SK-N-SH (cell line): ENCODE results near the gene NUP210L. TPM values are rescaled to one million over a fixed set of nuclear protein-coding genes. Genes with fewer than 3 reads are reported as not detected.

Source experiments
- CTCF ChIA-PET: fragments of 300-600, 350-600 bp; formaldehyde crosslinking; extraction: SDS; loops from one replicate; lab custom pipeline; 2021; lab: Yijun Ruan, JAX
- POLR2A ChIA-PET: fragments of 350-600 bp; sonication (Branson Sonifier 250); formaldehyde crosslinking; extraction: SDS; loops from one replicate; lab custom pipeline; 2020; ENCODE audit warnings: antibody characterized with exemption, inconsistent platforms; lab: Yijun Ruan, JAX
- DNase-seq: peaks from one replicate; pipeline ENCODE4 v3.0.0; 2012
- H2AFZ ChIP-seq: fragments of 200-600 bp; sonication (generic); 2 replicates; pipeline ENCODE4 v1.8.1; 2016; ENCODE audit warnings: antibody characterized with exemption, mild to moderate bottlenecking, low read depth
- H3F3A ChIP-seq: fragments of 200-600 bp; sonication (generic); replicated peaks from 2 replicates; pipeline ENCODE3; 2016; ENCODE audit warnings: antibody characterized with exemption, mild to moderate bottlenecking; ENCODE audit not compliant: insufficient read depth
- H3K27ac ChIP-seq, 2 experiments: fragments of 200-500 bp in 1 of 2; fragments of 200-600 bp in 1 of 2; sonication (Bioruptor generic) in 1 of 2; sonication (generic), shearing (Covaris generic) in 1 of 2; 2 replicates each; pipeline versions ENCODE4 v1.5.1 to v1.6.1; 2014 to 2016; ENCODE audit warnings: low read depth in 2 of 2, inconsistent platforms in 1 of 2, low read length in 1 of 2, mild to moderate bottlenecking in 1 of 2, mixed read lengths in 1 of 2
- H3K27me3 ChIP-seq: fragments of 200-600 bp; sonication (generic), shearing (Covaris generic); 2 replicates; pipeline ENCODE4 v1.6.1; 2016; ENCODE audit warnings: mixed run types; ENCODE audit not compliant: insufficient read depth
- H3K36me3 ChIP-seq, 2 experiments: fragments of 200-500 bp in 1 of 2; fragments of 200-600 bp in 1 of 2; sonication (Bioruptor generic) in 1 of 2; sonication (generic) in 1 of 2; replicated peaks in 1 of 2; 2 replicates each; pipeline versions ENCODE3 to v1.5.1; 2014 to 2016; ENCODE audit warnings: low read length in 1 of 2, mild to moderate bottlenecking in 1 of 2; ENCODE audit not compliant: insufficient read depth in 2 of 2, control insufficient read depth in 1 of 2
- H3K4me1 ChIP-seq, 2 experiments: fragments of 200-500 bp in 1 of 2; fragments of 200-600 bp in 1 of 2; sonication (Bioruptor generic) in 1 of 2; sonication (generic), shearing (Covaris generic) in 1 of 2; 2 replicates each; pipeline versions ENCODE4 v1.5.1 to v1.6.1; 2014 to 2016; ENCODE audit warnings: low read depth in 1 of 2, low read length in 1 of 2, mixed run types in 1 of 2; ENCODE audit not compliant: insufficient read depth in 2 of 2, control insufficient read depth in 1 of 2
- H3K4me2 ChIP-seq: fragments of 200-600 bp; sonication (generic), shearing (Covaris generic); 2 replicates; pipeline ENCODE4 v1.6.1; 2017; ENCODE audit warnings: mixed run types
- H3K4me3 ChIP-seq, 2 experiments: fragments of 200-500 bp in 1 of 2; fragments of 200-600 bp in 1 of 2; sonication (Bioruptor generic) in 1 of 2; sonication (generic), shearing (Covaris generic) in 1 of 2; 2 replicates each; pipeline versions ENCODE4 v1.5.1 to v1.8.1; 2014 to 2016; ENCODE audit warnings: low read depth in 2 of 2, inconsistent platforms in 1 of 2, low read length in 1 of 2, mild to moderate bottlenecking in 1 of 2, mixed read lengths in 1 of 2, moderate library complexity in 1 of 2
- H3K79me2 ChIP-seq: fragments of 200-600 bp; sonication (generic); 2 replicates; pipeline ENCODE4 v1.8.1; 2017; ENCODE audit warnings: mild to moderate bottlenecking; ENCODE audit not compliant: insufficient read depth
- H3K9ac ChIP-seq: fragments of 200-600 bp; sonication (generic); 2 replicates; pipeline ENCODE4 v1.6.1; 2017; ENCODE audit warnings: mixed run types
- H3K9me2 ChIP-seq: fragments of 200-600 bp; sonication (generic); 2 replicates; pipeline ENCODE4 v1.6.1; 2017; ENCODE audit warnings: mixed run types
- H3K9me3 ChIP-seq: fragments of 200-600 bp; sonication (generic); 2 replicates; pipeline ENCODE4 v1.6.1; 2017; ENCODE audit warnings: mixed run types, mild to moderate bottlenecking, moderate library complexity
- H4K20me1 ChIP-seq: fragments of 200-600 bp; sonication (generic); 2 replicates; pipeline ENCODE4 v1.6.1; 2017; ENCODE audit warnings: mild to moderate bottlenecking, mixed run types; ENCODE audit not compliant: insufficient read depth
- CHD2 ChIP-seq: fragments of 150-350 bp; IDR thresholded peaks from 2 replicates; pipeline ENCODE4 v1.6.1; 2018; ENCODE audit warnings: low read length; ENCODE audit not compliant: partially characterized antibody
- CTCF ChIP-seq: fragments of 200-600 bp; sonication (generic); IDR thresholded peaks from 2 replicates; pipeline ENCODE4 v1.6.1; 2017; ENCODE audit warnings: antibody characterized with exemption, mild to moderate bottlenecking, moderate library complexity
- ELF1 ChIP-seq: IDR thresholded peaks from 2 replicates; pipeline ENCODE4 v1.4.0; 2012
- EP300 ChIP-seq, 2 experiments: IDR thresholded peaks; 2 replicates each; pipeline versions ENCODE4 v1.4.0 to v1.6.1; 2012; ENCODE audit warnings: borderline replicate concordance in 1 of 2, low read depth in 1 of 2, low read length in 1 of 2
- EZH2phosphoT487 ChIP-seq: fragments of 200-600 bp; sonication (generic); IDR thresholded peaks from 2 replicates; pipeline ENCODE4 v1.6.1; 2017; ENCODE audit warnings: low read depth, mixed run types, mild to moderate bottlenecking, antibody characterized with exemption, moderate library complexity, borderline replicate concordance
- FOXJ3 ChIP-seq: sonication (generic); formaldehyde crosslinking; IDR thresholded peaks from 2 replicates; pipeline ENCODE4 v1.5.1; 2020; ENCODE audit warnings: mild to moderate bottlenecking, missing genetic modification reagents
- FOXM1 ChIP-seq: IDR thresholded peaks from 2 replicates; pipeline ENCODE4 v1.4.0; 2012; ENCODE audit warnings: low read depth, mild to moderate bottlenecking
- GABPA ChIP-seq: IDR thresholded peaks from 2 replicates; pipeline ENCODE4 v1.4.0; 2012; ENCODE audit warnings: low read depth, mild to moderate bottlenecking
- NRF1 ChIP-seq: IDR thresholded peaks from 2 replicates; pipeline ENCODE4 v1.6.1; 2012; ENCODE audit warnings: low read depth, mild to moderate bottlenecking, low read length
- RAD21 ChIP-seq: IDR thresholded peaks from 2 replicates; pipeline ENCODE4 v1.6.1; 2012; ENCODE audit warnings: mild to moderate bottlenecking, low read length
- RCOR1 ChIP-seq: fragments of 150-350 bp; IDR thresholded peaks from 2 replicates; pipeline ENCODE4 v1.6.1; 2017; ENCODE audit warnings: antibody characterized with exemption, low read length
- REST ChIP-seq: IDR thresholded peaks from 2 replicates; pipeline ENCODE4 v1.6.1; 2012; ENCODE audit warnings: mild to moderate bottlenecking, low read depth, low read length, moderate library complexity
- SMC3 ChIP-seq: IDR thresholded peaks from 2 replicates; pipeline ENCODE4 v1.6.1; 2012; ENCODE audit warnings: low read depth, low read length, improper control_type of control experiment
- TAF1 ChIP-seq: IDR thresholded peaks from 2 replicates; pipeline ENCODE4 v1.6.1; 2012; ENCODE audit warnings: low read depth, mild to moderate bottlenecking, low read length, moderate library complexity, borderline replicate concordance
- USF1 ChIP-seq: IDR thresholded peaks from 2 replicates; pipeline ENCODE4 v1.4.0; 2012; ENCODE audit warnings: low read depth, borderline replicate concordance
- WGBS: methylation state at CpG from one replicate; pipeline ENCODE4 v1.1.6; 2017; ENCODE audit warnings: low lambda C conversion rate; 5-methylcytosine and 5-hydroxymethylcytosine counted together
- polyA plus RNA-seq, 3 experiments: library from polyadenylated mRNA; depleted of rRNA; stranded (reverse); fragments of >200 nt; gene quantifications; 2 replicates each; pipeline ENCODE4 v1.2.3, GENCODE V29; 2012
- TF ChIP-seq, protein P1 (sequence below): IDR thresholded peaks from 2 replicates; pipeline ENCODE4 v1.4.0; 2012; ENCODE audit warnings: low read depth, borderline replicate concordance
- TF ChIP-seq, protein P2 (sequence below): fragments of 150-350 bp; IDR thresholded peaks from 2 replicates; pipeline ENCODE4 v1.6.1; 2016; ENCODE audit warnings: mild to moderate bottlenecking, low read depth, low read length

NUP210L gene
- polyA plus RNA-seq, 1 of the 3 experiments (the other 2 are of a cell fraction), result not detected

- TF ChIP-seq, protein P1, sequence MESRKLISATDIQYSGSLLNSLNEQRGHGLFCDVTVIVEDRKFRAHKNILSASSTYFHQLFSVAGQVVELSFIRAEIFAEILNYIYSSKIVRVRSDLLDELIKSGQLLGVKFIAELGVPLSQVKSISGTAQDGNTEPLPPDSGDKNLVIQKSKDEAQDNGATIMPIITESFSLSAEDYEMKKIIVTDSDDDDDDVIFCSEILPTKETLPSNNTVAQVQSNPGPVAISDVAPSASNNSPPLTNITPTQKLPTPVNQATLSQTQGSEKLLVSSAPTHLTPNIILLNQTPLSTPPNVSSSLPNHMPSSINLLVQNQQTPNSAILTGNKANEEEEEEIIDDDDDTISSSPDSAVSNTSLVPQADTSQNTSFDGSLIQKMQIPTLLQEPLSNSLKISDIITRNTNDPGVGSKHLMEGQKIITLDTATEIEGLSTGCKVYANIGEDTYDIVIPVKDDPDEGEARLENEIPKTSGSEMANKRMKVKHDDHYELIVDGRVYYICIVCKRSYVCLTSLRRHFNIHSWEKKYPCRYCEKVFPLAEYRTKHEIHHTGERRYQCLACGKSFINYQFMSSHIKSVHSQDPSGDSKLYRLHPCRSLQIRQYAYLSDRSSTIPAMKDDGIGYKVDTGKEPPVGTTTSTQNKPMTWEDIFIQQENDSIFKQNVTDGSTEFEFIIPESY, result no peak
- TF ChIP-seq FOXJ3 (CRISPR knock-in tag), result no peak
- TF ChIP-seq, all 33 proteins: peak for 0
Measured at GRCh38 chr1:154159554-154159953, 4.7 kb upstream of the NUP210L start (continued).

DNA sequence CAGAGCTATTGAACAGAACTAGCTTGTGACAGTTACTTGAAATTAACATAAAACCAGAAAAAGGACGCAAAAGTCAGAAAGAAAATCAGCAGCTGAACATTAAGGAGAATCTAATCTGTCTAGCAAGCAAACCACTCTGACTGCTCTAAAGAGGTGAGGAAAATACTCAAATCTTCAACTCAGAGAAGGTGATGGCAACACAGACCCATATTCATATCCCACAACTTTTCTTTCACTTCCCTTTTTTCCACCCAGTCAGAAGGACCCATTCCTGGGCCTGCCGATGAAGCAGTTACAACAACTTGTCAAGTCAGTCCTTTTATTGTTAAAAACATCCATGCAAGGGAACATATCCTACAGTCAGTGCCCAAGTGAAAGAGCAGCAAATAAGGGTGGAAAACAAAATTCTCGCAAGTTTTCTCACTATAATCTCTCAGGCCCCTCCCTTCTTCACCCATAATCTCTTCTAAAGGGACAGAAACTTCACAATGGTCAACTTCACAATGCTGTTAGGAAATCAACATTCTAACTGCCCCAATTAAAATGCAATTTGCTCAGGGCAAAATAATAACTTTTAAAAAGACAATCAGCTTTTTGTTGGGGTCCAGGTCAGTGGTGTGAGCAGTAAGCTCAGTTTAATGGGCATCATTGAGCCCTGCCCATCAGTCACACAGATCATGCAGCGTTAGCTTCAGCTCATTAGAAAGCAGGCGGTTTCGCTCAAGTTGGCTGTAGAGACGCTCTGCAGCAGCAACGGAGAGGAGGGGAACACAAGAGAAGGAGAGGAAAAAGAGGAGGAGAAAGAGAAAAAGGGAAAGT lies 3.6 kb upstream of the NUP210L start:
- Histone ChIP-seq H3K9me3 (no peaks in the 10 kb centered on the region), H2AFZ (no peak overlapping the region), H3K36me3 (peaks cover 70 to 72% of the 10 kb centered on the region in 2 experiments), H3F3A (peaks cover 64% of the 10 kb centered on the region), H4K20me1 (peaks cover 25% of the 10 kb centered on the region), H3K9ac (no peak overlapping the region), H3K79me2 (peaks cover 31% of the 10 kb centered on the region; the same call in 1 of the 2 replicates), H3K4me1 (no peaks in the 10 kb centered on the region), H3K27ac (no peak overlapping the region), H3K9me2 (no peaks in the 10 kb centered on the region), H3K4me3 (no peak overlapping the region), H3K27me3 (no peaks in the 10 kb centered on the region), H3K4me2 (no peak overlapping the region)
- TF ChIP-seq CHD2 (no peak), EZH2phosphoT487 (no peak), REST (no peak), RAD21 (no peak), EP300 (IDR thresholded peaks at IDR 0.05; ENCODE audit: borderline replicate concordance in 1 of 2, low read depth in 1 of 2, low read length in 1 of 2) (no peak), SMC3 (no peak), FOXM1 (no peak), GABPA (no peak), RCOR1 (no peak), ELF1 (no peak), USF1 (no peak), NRF1 (no peak), CTCF (no peak), TAF1 (no peak)
- TF ChIP-seq, protein P2, sequence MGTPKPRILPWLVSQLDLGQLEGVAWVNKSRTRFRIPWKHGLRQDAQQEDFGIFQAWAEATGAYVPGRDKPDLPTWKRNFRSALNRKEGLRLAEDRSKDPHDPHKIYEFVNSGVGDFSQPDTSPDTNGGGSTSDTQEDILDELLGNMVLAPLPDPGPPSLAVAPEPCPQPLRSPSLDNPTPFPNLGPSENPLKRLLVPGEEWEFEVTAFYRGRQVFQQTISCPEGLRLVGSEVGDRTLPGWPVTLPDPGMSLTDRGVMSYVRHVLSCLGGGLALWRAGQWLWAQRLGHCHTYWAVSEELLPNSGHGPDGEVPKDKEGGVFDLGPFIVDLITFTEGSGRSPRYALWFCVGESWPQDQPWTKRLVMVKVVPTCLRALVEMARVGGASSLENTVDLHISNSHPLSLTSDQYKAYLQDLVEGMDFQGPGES, result no peak
- TF ChIP-seq, protein P1, result no peak
- no peak for DNase-seq
- CTCF ChIA-PET, result interaction anchor here (1.4 to 1.9 kb wide), 2 partner anchors 12 to 13 kb away, joined by 5 to 10 read pairs; no protein-coding TSS in a partner anchor
- WGBS, result 93% methylated on average over 8 of the region's 8 CpGs
- POLR2A ChIA-PET, result interaction anchor here (0.5 to 0.6 kb wide), 2 partner anchors 10 to 141 kb away, joined by 3 to 5 read pairs; no protein-coding TSS in a partner anchor
